Stomach smooth muscle (tissue), 2 donors: ENCODE results near the gene LTBP2.

Experiments used
- H3K27ac ChIP-seq: one replicate; pipeline ENCODE4 v1.7.0; 2013; ENCODE audit warnings: mild to moderate bottlenecking, low read length, inconsistent platforms
- H3K27me3 ChIP-seq, 2 donors: one replicate each; pipeline ENCODE4 v1.7.0; 2013; ENCODE audit warnings: low read length in 2 of 2; ENCODE audit not compliant: insufficient read depth in 2 of 2, control insufficient read depth in 1 of 2
- H3K36me3 ChIP-seq, 2 donors: one replicate each; pipeline ENCODE4 v1.7.0; 2013; ENCODE audit warnings: low read length in 2 of 2; ENCODE audit not compliant: control insufficient read depth in 2 of 2, insufficient read depth in 2 of 2
- H3K4me1 ChIP-seq: one replicate; pipeline ENCODE4 v1.7.0; 2013; ENCODE audit warnings: low read length; ENCODE audit not compliant: control insufficient read depth, insufficient read depth
- H3K4me3 ChIP-seq, 2 donors: one replicate each; pipeline ENCODE4 v1.7.0; 2013; ENCODE audit warnings: low read length in 2 of 2
- H3K9ac ChIP-seq, 2 donors: one replicate each; pipeline ENCODE4 v1.7.0; 2013; ENCODE audit warnings: low read length in 2 of 2, mild to moderate bottlenecking in 1 of 2
- H3K9me3 ChIP-seq, 2 donors: one replicate each; pipeline ENCODE4 v1.7.0; 2013; ENCODE audit warnings: low read length in 2 of 2; ENCODE audit not compliant: control insufficient read depth in 2 of 2
- donor health status: healthy.
- donor health status: Pancreatic carcinoma.

The LTBP2 gene

DNA sequence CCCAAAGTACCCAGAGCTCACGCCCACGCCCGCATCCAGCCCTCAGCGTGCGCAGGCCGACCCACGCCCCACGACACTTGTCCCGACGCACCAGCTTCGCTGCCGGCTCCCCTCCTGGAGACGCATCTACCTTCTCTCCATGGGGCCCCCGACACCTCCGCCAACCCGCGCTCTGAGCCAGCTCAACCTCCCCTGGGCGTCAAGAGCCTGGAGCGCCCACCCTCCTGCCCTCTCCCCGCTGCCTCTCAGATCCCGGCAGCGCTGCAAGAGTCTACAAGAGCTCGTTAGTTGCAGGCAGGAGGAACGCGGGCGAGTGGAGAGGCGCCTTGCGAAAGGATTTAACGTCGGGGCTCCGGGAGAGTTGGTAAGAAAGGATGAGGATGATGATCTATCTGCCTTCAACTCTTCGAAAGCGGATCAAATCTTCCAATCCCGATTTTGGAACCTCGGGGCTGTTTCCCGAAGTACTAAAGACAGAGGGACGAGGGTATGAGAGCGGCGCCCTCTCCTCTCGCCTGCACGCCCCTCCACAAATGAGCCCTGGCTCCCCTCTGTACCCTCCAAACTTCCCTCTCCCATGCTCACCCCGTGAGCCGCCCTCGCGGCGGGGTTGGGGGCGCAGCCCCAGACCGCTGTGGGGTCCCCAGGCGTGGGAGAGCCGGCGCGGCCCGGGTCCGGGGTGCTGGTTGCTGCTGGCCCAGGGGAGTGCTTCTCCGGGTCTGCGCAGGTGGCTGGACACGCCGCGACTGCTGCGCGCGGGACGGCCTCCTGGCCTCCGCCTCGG lies 979 bp downstream of the LTBP2 start:
- Histone ChIP-seq H3K36me3 (no peaks in the 10 kb centered on the region), H3K9ac (no peak overlapping the region), H3K27ac (no peak overlapping the region), H3K4me1 (peaks cover 9% of the 10 kb centered on the region), H3K4me3 (peak overlapping the region in 1 of 2 donors; percentile 78), H3K27me3 (peaks cover 2 to 27% of the 10 kb centered on the region in 2 donors), H3K9me3 (no peaks in the 10 kb centered on the region)

DNA sequence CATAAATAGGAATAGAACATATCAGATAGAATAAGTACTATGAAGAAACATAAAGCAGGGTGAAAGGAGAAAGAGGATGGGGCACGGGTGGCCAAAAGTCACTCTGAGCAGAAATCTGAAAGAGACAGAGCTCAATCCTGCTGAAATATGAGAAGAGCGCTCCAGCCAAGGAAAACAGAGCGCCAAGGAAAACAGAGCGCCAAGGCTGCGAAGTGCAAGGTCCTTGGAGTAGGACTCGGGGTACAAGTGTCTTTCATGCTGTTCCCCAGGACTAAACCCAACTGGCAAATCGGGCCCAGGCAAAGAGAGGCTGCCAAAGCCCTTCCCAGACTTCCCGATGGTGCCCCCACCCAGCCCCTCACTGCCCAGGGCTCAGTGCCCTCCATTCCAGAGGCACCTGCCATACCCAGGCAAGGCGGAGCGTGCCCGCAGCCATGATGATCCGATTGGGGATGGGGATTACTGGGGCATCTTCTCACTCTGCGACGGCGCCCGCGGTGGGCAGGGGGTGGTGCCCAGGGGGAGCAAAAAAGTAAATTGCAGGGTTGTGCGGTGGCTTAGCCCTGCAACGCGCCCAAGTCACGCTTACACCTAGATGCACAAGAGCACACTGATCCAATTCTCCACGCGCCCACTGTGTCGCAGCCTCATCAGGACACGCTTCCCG lies 1.7 kb downstream of the LTBP2 start:
- Histone ChIP-seq H3K27me3 (peaks cover 2 to 21% of the 10 kb centered on the region in 2 donors), H3K36me3 (no peaks in the 10 kb centered on the region), H3K9ac (no peak overlapping the region), H3K27ac (no peak overlapping the region), H3K4me3 (peak overlapping the region in 1 of 2 donors; percentile 29), H3K4me1 (peaks cover 9% of the 10 kb centered on the region), H3K9me3 (no peaks in the 10 kb centered on the region)

DNA sequence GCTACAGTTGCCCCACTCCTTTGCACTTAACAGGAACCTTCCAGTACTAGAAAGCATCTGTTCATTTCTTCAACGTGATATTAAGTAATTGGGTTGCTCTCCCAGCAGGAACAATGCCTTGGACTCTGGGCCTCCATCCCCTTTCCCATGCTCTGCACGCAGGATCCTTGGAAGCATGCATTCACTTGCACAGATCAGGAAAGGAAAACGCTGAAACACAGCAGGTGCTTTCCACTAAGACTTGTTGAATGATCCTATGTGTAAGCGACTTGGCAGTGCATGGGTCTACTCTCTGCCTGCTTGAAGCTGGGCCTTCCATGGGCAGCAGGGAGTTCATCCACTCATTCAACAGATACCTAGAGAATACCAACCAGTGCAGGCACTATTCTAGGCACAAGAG lies 2.3 kb downstream of the LTBP2 start:
- H3K27ac ChIP-seq = no peak overlapping the region
- H3K4me3 ChIP-seq = no peak overlapping the region

DNA sequence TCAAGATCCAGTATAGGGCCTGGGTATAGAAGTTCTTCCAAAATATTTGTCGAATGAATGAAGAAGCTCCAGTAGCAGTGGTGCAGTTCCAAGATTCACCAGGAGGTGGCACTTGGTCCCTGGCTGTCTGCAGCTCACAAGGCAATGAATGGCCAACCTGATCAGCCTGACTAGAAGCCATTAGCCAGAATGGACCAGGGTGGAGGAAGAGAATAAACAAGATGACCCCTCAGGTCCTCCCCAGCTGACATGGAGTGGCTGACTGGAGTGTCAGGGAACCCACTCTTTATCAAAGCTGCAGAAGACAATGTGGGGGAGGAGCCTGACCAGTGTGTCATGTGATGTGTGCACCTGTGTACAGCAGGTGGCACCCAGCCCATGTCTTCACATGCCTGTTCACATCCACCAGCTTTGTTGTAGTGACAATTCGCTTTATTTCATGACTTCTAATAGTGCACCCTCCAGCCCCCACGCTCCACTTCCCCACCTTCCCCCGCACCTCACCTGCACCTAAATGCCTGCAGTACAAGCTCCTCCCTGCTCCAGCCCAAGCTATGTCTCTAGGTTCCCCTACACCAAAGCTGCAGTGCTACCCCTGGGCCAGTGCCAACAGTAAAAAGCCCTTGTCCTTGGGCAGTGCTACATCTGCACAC lies 3.0 kb downstream of the LTBP2 start:
- Histone ChIP-seq H3K36me3 (no peaks in the 10 kb centered on the region), H3K4me3 (no peak overlapping the region), H3K27me3 (peaks cover 2 to 14% of the 10 kb centered on the region in 2 donors)

More for the DNA sequence above, 2.3 kb downstream of the LTBP2 start:
- H3K4me1 ChIP-seq = peaks cover 9% of the 10 kb centered on the region
- H3K27me3 ChIP-seq = peaks cover 2 to 20% of the 10 kb centered on the region in 2 donors
- H3K36me3 ChIP-seq = no peaks in the 10 kb centered on the region
- no peak overlapping the region for H3K9ac ChIP-seq
- H3K9me3 ChIP-seq = no peaks in the 10 kb centered on the region

DNA sequence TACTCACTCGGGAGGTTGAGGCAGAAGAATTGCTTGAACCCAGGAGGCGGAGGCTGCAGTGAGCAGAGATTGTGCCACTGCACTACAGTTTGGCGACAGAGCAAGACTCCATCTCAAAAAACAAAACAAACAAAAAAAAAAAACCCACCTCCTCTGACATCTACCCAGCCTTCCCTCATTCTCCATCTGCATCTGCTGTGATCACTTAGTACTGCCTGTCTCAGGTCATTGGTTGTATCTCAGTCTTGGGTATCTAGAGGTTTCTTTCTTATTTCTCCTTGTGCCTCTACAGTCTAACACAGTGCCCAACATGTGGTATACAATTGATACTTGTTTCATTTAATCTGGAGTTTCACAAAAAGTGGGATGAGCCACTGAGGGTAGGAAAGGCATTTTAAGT lies 5.3 kb downstream of the LTBP2 start:
- Histone ChIP-seq H3K27me3 (peaks cover 0 to 14% of the 10 kb centered on the region in 2 donors), H3K9ac (no peak overlapping the region), H3K4me1 (peaks cover 3% of the 10 kb centered on the region), H3K27ac (no peak overlapping the region), H3K36me3 (no peaks in the 10 kb centered on the region), H3K4me3 (no peak overlapping the region), H3K9me3 (no peaks in the 10 kb centered on the region)

More for the DNA sequence above, 3.0 kb downstream of the LTBP2 start:
- Histone ChIP-seq H3K4me1 (peaks cover 9% of the 10 kb centered on the region), H3K9me3 (no peaks in the 10 kb centered on the region), H3K9ac (no peak overlapping the region), H3K27ac (no peak overlapping the region)

DNA sequence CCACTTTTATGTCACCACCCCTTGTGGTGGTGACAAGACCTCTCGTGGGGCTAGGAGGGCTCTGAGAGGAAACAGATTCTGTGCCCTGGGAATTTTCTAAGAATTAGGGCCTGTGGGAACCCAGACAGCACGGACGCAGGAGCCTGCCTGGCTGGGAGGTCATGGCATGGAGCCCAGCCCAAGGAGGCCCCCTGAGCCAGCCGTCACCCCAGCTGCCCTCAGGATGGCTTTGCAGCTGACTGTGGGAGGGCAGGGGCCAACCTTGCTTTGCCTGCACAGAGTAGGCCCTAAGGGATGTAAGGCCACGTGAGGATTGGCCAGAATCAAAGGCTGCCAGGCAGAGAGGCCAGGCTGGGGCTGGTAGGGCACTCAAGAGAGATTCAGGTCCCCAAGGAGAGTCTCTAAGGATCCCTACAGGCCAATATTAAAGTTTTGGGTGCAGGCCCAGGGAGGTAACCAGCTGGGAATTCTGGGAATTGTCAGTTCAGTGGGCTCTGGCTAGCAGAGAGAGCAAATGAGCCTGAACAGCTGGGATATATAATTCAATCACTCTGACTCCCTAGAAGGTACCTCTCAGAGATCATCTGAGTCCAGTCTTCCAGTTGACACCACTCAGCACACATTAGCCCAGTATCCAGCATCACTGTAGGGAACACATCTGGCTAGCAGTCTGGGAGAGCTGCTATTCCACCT lies 6.4 kb downstream of the LTBP2 start:
- H3K9me3 ChIP-seq = no peaks in the 10 kb centered on the region
- H3K36me3 ChIP-seq = no peaks in the 10 kb centered on the region
- H3K27ac ChIP-seq = no peak overlapping the region
- H3K4me1 ChIP-seq = no peaks in the 10 kb centered on the region
- peaks cover 0 to 4% of the 10 kb centered on the region in 2 donors for H3K27me3 ChIP-seq
- no peak overlapping the region for H3K4me3 ChIP-seq
- no peak overlapping the region for H3K9ac ChIP-seq

DNA sequence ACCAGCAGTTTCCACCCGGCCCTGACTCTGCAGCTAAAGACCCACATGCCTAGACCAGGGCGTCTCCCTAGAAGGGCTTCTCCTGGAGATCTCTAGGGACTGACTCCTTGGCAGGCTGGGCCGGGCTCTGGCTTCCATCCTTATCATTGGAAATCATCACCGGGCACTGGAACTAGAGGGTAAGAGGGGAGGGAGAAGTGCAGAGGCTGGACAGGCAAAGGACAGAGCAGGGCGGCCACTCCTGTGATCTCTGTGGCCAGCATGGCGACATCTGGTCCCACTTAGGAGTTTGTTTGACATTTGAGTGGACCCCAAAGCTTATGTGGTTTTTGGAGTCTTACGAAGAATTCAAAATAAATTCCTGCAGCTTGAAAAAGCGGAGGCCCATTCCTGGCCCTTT lies 7.1 kb downstream of the LTBP2 start:
- no peak overlapping the region for H3K27ac ChIP-seq
- no peaks in the 10 kb centered on the region for H3K27me3 ChIP-seq
- no peaks in the 10 kb centered on the region for H3K36me3 ChIP-seq
- no peak overlapping the region for H3K9ac ChIP-seq
- no peaks in the 10 kb centered on the region for H3K9me3 ChIP-seq
- H3K4me1 ChIP-seq = peaks cover 4% of the 10 kb centered on the region
- no peak overlapping the region for H3K4me3 ChIP-seq

DNA sequence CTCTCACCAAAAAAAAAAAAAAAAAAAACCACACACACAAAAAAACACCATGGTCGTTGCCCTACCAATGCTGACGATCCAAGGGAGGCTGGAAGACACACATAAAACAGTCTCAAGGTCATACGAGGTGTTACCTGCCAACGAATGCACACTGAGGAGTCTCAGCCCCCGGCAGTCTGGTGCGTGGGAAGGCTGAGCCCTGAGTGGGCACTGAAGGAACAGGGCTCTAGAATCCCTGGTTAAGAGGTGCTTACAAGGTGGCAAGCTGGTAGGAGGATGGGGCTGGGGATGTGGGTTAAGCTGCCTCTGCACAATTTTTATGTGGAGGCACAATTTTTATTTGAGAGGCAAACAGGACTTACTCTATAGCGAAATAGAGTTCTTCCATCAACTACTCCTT lies 7.9 kb downstream of the LTBP2 start:
- Histone ChIP-seq H3K27ac (no peak overlapping the region), H3K36me3 (no peaks in the 10 kb centered on the region), H3K4me1 (peaks cover 11% of the 10 kb centered on the region), H3K9ac (no peak overlapping the region), H3K27me3 (no peaks in the 10 kb centered on the region), H3K9me3 (no peaks in the 10 kb centered on the region), H3K4me3 (no peak overlapping the region)

DNA sequence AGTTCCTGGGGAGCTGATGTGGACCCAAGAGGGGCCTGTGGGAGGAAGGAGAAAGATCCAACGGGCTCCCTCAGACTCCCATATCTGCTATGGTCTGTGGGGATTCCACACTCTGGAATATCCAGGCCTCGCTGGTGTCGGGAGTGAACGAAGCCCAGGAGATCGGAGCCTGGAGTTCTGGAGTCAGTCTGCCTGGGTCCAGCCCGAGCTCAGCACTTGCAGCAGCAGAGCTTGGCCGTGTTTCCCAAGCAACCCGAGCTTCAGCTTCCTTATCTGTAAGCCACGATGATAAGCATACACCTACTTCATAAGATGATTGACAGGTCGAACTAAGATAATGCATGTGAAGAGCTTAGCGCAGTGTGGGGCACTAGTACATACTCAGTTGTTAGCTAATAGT lies 10.1 kb downstream of the LTBP2 start:
- peaks cover 25% of the 10 kb centered on the region for H3K4me1 ChIP-seq
- no peaks in the 10 kb centered on the region for H3K9me3 ChIP-seq
- no peaks in the 10 kb centered on the region for H3K27me3 ChIP-seq
- no peak overlapping the region for H3K27ac ChIP-seq
- H3K9ac ChIP-seq = no peak overlapping the region
- H3K4me3 ChIP-seq = no peak overlapping the region
- H3K36me3 ChIP-seq = no peaks in the 10 kb centered on the region

DNA sequence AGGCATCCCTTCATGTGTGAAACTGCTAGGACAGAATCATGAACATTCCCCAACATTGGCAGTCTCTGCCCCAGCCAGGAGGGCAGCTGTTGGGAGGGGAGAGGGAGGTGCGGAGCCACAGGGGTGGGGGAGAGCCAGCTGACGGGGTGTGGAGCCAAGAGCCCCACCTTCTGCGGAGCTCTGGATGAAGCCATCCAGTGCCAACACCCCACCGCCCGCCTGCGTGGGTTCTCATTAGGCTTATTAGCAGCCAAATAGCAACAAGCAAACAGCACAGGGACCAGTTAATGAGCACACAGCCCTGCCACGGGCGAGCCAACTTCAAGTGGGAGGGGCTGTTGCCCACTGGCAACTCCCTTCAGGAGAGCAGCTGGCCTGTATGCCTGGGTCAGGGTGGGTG lies 12.1 kb downstream of the LTBP2 start:
- Histone ChIP-seq H3K27me3 (no peaks in the 10 kb centered on the region), H3K36me3 (no peaks in the 10 kb centered on the region), H3K27ac (peak overlapping the region; percentile 49), H3K9ac (no peak overlapping the region), H3K4me3 (no peak overlapping the region), H3K4me1 (peaks cover 41% of the 10 kb centered on the region), H3K9me3 (no peaks in the 10 kb centered on the region)
